Measurements from ENCODE around the gene PALLD.

The PALLD gene

DNA sequence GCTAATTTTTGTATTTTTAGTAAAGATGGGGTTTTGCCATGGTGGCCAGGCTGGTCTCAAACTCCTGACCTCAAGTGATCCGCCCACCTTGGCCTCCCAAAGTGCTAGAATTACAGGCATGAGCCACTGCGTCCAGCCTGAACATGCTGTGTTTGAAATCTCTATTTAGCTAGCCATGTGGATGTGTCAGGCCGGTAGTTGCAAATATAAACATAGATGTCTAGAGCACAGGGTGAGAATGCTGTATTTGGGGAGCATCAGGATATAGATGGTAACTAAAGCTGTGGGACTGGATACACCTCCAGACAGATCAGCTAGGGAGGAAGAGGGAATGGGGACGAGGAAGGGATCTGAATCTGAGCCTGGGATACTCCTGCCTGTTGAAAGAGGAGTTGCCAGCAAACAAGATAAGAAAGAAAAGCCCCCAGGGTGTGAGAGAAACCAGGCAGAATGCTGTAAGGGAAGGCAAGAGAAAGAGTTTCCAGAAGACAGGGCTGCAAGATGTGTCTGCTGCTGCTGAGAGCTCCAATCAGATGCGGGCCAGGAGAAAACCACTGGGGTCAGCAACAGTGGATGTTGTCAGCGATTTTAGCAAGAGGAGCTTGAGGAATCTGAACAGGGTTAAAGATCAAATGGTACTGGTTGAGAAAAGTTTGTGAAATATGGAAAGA lies 177.4 kb downstream of the PALLD start:
- Histone ChIP-seq H3K4me1 (ENCODE audit: insufficient read depth, low read length) (no peaks in the 10 kb centered on the region), H3K4me3 (ENCODE audit: low read depth in 1 of 2, low read length in 2 of 2) (no peak overlapping the region), H3K27ac (ENCODE audit: low read length) (no peak overlapping the region), H2AFZ (ENCODE audit: low read depth, low read length) (no peak overlapping the region), H4K20me1 (ENCODE audit: insufficient read depth, low read length) (no peaks in the 10 kb centered on the region), H3K4me2 (ENCODE audit: insufficient read depth, low read length) (no peak overlapping the region), H3K27me3 (ENCODE audit: insufficient read depth, low read length, poor library complexity) (peaks cover 3% of the 10 kb centered on the region), H3K79me2 (ENCODE audit: insufficient read depth, low read length) (no peaks in the 10 kb centered on the region), H3K9me3 (ENCODE audit: insufficient read depth, low read length, severe bottlenecking) (no peaks in the 10 kb centered on the region), H3K36me3 (ENCODE audit: insufficient read depth, low read length) (no peaks in the 10 kb centered on the region), H3K9ac (ENCODE audit: low read depth, low read length) (no peak overlapping the region)
- ATAC-seq (ENCODE audit: insufficient read depth, low read depth) (no peak), DNase-seq (no peak)
- TF ChIP-seq CTCF (IDR thresholded peaks at IDR 0.05; ENCODE audit: borderline replicate concordance, extremely low read depth, low read length, poor library complexity, severe bottlenecking) (no peak), EZH2 (IDR thresholded peaks at IDR 0.05; ENCODE audit: borderline replicate concordance, low read depth, low read length, severe bottlenecking) (no peak)

GRCh38 chr4:168674866-168675265 lies 178.0 kb downstream of the PALLD start:
- no peaks in the 10 kb centered on the region for H3K9me3 ChIP-seq (ENCODE audit: insufficient read depth, low read length, severe bottlenecking)
- no peak overlapping the region for H3K9ac ChIP-seq (ENCODE audit: low read depth, low read length)
- H3K79me2 ChIP-seq (ENCODE audit: insufficient read depth, low read length) = no peaks in the 10 kb centered on the region
- no peak for TF ChIP-seq CTCF (IDR thresholded peaks at IDR 0.05; ENCODE audit: borderline replicate concordance, extremely low read depth, low read length, poor library complexity, severe bottlenecking)
- TF ChIP-seq EZH2 (IDR thresholded peaks at IDR 0.05; ENCODE audit: borderline replicate concordance, low read depth, low read length, severe bottlenecking) = no peak
- ATAC-seq (ENCODE audit: insufficient read depth, low read depth) (no peak), DNase-seq (no peak)
- no peaks in the 10 kb centered on the region for H4K20me1 ChIP-seq (ENCODE audit: insufficient read depth, low read length)
- H3K27ac ChIP-seq (ENCODE audit: low read length) = no peak overlapping the region
- H3K4me3 ChIP-seq (ENCODE audit: low read depth in 1 of 2, low read length in 2 of 2) = no peak overlapping the region
- H3K4me1 ChIP-seq (ENCODE audit: insufficient read depth, low read length) = no peaks in the 10 kb centered on the region
- no peaks in the 10 kb centered on the region for H3K36me3 ChIP-seq (ENCODE audit: insufficient read depth, low read length)
- no peak overlapping the region for H3K4me2 ChIP-seq (ENCODE audit: insufficient read depth, low read length)
- no peak overlapping the region for H2AFZ ChIP-seq (ENCODE audit: low read depth, low read length)
- peaks cover 3% of the 10 kb centered on the region for H3K27me3 ChIP-seq (ENCODE audit: insufficient read depth, low read length, poor library complexity)

DNA sequence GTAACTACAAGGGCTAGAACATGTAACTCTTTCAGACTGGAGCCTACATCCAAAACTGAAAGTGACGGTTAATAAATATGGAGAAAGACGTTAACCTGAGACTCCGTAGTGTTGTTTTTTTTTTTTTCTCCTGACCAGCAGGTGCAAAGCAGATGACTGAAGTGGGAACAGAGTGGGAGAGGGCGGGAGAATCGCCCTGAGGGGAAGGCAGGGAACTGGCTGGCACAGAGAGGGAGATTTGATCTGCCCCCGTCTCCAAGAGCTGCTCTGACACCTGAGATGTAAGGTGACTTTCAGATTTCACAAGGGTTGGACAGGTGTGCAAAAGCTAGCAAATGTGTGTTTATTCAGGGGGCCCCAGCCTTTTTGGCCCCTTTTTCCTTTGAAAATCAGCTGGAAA lies 180.2 kb downstream of the PALLD start:
- no peak for DNase-seq
- H3K9me3 ChIP-seq (ENCODE audit: insufficient read depth, low read length, severe bottlenecking) = no peaks in the 10 kb centered on the region
- TF ChIP-seq CTCF (IDR thresholded peaks at IDR 0.05; ENCODE audit: borderline replicate concordance, extremely low read depth, low read length, poor library complexity, severe bottlenecking) (no peak), EZH2 (IDR thresholded peaks at IDR 0.05; ENCODE audit: borderline replicate concordance, low read depth, low read length, severe bottlenecking) (no peak)

More for the DNA sequence above, 180.2 kb downstream of the PALLD start:
- H3K4me3 ChIP-seq (ENCODE audit: low read depth in 1 of 2, low read length in 2 of 2) = no peak overlapping the region
- H2AFZ ChIP-seq (ENCODE audit: low read depth, low read length) = no peak overlapping the region
- no peaks in the 10 kb centered on the region for H3K4me1 ChIP-seq (ENCODE audit: insufficient read depth, low read length)
- H3K27me3 ChIP-seq (ENCODE audit: insufficient read depth, low read length, poor library complexity) = peaks cover 7% of the 10 kb centered on the region
- no peak for ATAC-seq (ENCODE audit: insufficient read depth, low read depth)
- H3K36me3 ChIP-seq (ENCODE audit: insufficient read depth, low read length) = no peaks in the 10 kb centered on the region
- no peak overlapping the region for H3K4me2 ChIP-seq (ENCODE audit: insufficient read depth, low read length)
- no peak overlapping the region for H3K27ac ChIP-seq (ENCODE audit: low read length)
- H3K79me2 ChIP-seq (ENCODE audit: insufficient read depth, low read length) = no peaks in the 10 kb centered on the region
- H3K9ac ChIP-seq (ENCODE audit: low read depth, low read length) = no peak overlapping the region
- no peaks in the 10 kb centered on the region for H4K20me1 ChIP-seq (ENCODE audit: insufficient read depth, low read length)
